Activated T-cell treated with anti-CD3 and anti-CD28 coated beads, Interleukin-2, amount 50 U/mL, for 48 hours (primary cell): ENCODE data around the gene PLAAT4.
"Not testable (repeated sequence)": the region's sequence is repeated elsewhere in the genome, so short reads cannot be mapped to it uniquely, and the experiment has no call there.

Source experiments
- DNase-seq, 2 experiments: peaks; one replicate each; pipeline ENCODE4 v3.0.0-alpha.2; 2020

PLAAT4 gene

GRCh38 chr11:63547061-63547460 is 10.5 kb downstream of the PLAAT4 start:
- DNase-seq, result no peak

- no peak for DNase-seq
Observed at GRCh38 chr11:63548178-63548577, 11.6 kb downstream of the PLAAT4 start.

GRCh38 chr11:63549411-63549810 is 12.8 kb downstream of the PLAAT4 start:
- no peak for DNase-seq

- DNase-seq, result not testable (repeated sequence)
Observed at GRCh38 chr11:63550156-63550700, 13.6 kb downstream of the PLAAT4 start.

GRCh38 chr11:63551091-63551888 is 14.7 kb downstream of the PLAAT4 start:
- peak; percentile 48 to 58 for DNase-seq

DNA sequence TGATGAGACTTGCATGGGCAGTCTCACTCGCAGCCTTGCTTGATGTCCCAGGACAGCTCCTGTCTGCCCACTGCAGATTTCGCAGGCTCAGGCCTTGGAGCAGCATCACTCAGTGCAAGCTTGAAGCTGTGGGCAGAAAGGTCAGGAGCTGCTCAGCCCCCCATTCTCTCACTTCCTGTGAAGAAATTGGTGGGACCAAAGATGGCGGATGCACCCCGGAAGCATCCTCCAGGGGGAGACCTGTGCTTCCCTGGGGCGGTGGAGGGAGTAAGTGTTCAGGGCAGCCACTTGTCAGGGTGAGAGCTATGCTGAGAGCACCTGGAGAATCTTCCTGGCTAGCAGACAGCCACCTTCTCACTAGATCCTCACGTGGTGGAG is 15.3 kb downstream of the PLAAT4 start:
- DNase-seq, result peak; percentile 51 to 55

DNA sequence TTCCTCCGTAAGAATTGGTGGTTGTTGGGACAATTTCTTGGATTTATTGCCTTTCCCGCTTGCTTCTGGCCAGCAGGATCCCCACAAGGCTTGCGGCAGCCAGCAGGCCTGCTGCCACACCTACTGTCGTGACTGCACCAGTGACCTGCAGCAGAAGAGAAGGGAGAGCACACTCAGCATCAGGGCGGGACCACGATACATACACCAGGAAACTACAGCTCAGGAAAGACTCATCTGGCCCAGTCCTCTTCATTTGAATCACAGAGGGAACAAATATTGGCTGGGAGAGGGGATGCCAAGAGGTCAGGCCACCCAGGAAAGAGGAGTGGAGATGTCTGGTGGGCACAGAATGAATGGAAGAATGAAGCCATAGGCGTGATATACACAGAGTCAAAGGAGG is 16.3 kb downstream of the PLAAT4 start:
- DNase-seq, result peak in 1 of 2 experiments; percentile 24

DNA sequence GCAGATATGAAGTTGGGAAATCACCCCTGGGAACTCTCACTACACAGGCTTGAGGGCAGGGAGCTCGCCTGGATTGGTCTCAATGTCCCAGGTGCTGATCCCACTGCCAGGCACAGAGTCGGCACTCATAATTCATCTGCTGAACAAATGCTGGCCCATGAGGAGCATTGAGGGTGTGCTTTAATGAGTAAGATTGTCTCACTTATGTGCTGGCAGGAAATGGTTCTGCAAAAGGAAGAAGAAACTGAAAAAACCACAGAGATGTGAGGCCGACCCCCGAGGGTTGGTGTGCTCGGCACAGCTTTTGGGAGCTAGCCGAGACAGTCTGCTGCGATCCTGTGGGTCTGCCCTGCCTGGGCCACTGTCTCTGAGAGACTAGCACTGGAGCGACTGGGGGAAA is 17.2 kb downstream of the PLAAT4 start:
- DNase-seq, result peak; percentile 60 to 72

DNA sequence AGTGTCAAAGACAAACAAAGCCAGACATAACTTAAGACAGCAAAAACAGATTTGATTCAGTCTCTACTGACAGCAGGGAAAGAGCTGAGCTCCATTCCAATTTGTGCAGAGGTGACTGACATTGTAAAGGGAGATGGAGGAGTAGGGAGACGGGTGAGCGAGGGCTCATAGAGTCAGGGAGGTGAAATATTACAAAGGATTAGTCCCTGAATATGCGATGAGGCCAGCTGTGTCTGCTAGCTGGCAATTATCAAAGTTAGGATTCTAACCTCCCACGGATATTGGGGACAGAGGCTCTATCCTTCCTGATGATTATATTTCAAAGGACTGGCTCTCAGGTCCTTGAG is 18.2 kb downstream of the PLAAT4 start:
- no peak for DNase-seq

DNA sequence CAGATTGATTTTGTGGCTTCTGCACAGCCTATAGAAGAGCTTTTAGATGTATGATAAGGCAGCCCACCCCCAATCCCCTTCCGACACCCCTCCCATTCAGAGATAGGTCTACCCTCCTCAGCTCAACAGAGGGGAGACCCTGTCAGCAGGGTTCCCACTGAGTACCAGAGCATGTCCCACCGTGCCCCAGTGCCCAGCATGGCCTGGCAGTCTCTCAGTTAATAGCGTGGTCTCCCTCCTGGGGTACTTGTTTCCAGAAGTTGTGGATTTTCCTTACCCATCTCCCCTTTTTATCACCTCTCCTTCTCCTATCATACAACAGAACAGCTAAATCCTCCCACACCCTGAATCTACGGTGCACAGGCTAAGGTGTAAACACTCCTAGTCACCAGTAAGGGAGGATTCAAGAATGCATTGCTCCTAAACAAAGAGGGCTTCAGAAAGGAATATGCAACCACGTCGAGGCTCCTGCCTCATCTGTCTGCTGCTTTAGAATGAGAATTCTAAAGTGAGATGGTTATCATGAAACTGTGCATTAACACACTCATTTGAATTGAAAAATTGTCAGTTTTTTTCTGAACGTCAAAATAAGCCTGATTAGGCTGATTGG is 19.9 kb downstream of the PLAAT4 start:
- DNase-seq, result no peak

DNA sequence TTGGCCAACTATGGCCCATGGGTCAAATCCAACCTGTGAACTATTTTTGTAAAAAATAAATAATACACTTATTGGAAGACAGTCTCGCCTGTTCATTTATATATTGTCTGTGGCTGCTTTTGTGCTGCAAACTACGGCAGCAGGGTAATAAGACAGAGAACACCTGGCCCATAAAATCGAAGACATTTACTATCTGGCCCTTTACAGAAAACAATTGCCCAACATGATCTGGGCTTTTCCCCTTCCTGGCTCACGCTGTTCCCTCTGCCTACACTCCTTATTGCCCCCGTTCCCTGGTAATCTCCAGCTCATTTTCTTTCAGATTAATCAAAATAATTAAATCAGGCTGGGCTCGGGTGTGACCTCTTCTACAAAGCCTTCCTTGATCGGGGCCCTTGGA is 21.0 kb downstream of the PLAAT4 start:
- DNase-seq, result no peak

DNA sequence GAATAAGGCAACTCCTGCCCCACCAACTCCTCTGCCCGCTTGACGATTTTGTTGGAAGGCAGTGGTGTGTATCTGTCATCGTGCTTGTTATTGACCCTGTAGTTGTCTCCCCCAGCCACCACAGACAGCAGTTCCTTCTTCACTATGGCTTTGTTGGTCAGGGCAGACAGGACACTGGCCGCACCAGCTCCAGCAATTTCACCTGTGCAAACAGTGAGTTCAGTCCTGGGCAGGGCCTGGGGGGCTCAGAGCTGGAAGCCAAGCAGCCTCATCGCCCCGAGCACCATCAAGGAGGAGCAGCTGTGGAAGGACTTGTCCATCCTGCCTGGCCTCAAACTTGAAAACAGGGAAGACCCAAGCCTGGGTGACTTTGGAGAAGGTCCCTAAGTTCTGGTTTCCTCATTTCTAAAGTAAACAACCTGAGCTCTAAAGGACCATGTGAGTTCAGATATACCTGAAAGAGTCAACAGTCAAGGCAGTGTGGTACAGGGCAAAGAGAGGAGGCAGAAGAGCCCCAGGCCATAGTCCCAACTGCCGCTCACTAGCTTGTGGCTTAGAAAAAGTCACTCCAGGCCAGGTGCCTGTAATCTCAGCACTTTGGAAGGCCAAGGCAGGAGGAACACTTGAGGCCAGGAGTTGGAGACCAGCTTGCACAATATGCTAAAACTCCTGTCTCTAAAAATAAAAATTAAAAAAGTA is 22.0 kb downstream of the PLAAT4 start:
- DNase-seq, result no peak

DNA sequence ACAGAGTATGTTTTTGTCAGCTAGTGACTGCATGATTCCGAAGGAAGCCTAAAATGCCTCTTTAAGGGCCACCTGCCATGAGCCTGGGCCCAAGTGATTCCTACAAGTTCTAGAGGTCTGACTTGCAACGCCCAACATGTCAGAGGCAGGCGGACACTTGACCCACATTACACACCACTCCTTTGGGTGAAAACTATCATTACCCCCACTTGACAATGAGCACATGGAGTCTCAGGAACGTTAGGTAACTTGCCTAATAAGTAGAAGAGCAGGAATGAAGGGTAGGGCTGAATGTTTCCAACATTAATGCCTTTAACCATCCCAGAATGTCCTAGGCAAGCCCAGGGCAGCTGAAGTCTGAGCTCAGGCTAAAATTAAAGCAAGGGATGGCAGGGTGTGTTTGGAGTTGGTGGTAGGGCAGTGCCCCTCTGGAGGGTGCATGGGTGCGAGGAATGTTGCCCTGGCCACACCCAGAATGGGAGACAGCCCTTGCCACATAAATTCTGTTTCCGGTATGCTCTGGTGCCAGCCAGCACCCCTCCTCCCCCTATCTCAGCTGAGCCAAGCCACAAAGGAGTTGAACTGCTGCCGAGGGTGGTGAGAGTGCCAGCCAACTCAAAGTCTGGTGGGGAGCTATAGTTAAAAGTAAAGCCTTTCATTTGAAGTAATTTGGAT is 24.0 kb downstream of the PLAAT4 start:
- no peak for DNase-seq

GRCh38 chr11:63563201-63564055 is 26.8 kb downstream of the PLAAT4 start, which contains the start of gene PLAAT2:
TSS of gene PLAAT2 (minus strand) at chr11:63563379. CDS start at chr11:63563324, 55 bp downstream.
- DNase-seq, result no peak

GRCh38 chr11:63564056-63564774 is 27.6 kb downstream of the PLAAT4 start:
- peak in 1 of 2 experiments; percentile 42 for DNase-seq

DNA sequence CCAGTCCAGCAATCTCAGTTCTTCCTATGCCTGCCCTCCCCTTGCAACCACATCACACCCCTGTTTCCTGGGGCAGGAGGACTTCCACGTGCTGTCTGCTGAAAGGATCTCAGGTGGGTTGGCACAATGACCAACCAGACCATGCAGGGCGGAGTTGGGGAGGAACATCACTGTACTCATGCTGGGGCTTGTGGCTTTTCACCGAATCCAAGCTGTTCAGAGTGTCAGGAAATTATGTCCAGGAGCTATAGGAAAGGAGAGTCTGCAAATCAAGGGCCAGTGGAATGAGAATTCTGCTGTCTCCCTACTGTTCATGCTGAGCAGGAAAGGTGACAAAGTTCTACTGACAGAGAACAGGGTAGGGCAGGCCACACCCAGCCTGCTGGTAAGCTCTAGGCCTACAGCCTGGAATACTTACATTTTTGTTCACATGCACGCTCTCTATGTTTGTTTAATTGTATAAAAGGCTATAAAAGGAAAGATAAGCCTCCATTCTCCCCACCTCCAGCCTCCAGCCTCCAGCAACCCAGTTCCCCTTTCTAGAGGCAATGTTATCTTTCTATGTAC is 28.3 kb downstream of the PLAAT4 start:
- DNase-seq, result no peak

- peak; percentile 53 to 64 for DNase-seq
Observed at GRCh38 chr11:63567044-63567840, 30.6 kb downstream of the PLAAT4 start.

- DNase-seq, result no peak
Observed at GRCh38 chr11:63569570-63569969, 33.0 kb downstream of the PLAAT4 start.

DNA sequence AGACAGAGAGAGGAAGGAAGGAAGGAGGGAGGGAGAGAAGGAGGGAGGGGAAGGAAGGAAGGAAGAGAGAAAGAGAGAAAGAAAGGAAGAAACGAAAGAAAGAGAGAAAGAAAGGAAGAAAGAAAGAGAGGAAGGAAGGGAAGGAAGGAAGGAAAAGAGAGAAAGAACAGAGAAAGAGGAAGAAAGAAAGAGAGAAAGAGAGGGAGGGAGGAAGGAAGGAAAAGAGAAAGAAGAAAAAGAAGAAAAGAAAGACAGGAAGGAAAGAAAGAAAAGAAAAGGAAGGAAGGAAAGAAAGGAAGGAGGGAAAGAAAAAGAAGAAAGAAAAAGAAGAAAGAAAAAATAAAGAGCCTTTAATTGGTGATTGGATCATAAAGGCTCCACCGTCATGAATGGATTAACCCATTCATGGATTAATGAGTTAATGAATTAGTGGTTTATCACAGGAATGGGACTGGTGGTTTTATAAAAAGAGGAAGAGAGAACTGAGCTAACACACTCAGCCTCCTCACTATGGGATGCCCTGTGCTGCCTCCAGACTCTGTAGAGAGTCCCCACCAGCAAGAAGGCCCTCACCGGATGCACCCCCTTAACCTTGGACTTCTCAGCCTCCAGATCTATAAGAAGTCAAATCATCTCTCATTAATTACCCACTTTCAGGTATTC is 35.5 kb downstream of the PLAAT4 start:
- no peak for DNase-seq
